C4-2B (cell line): Measurements from ENCODE around the gene GPR108.
"Not testable (repeated sequence)": the region's sequence is repeated elsewhere in the genome, so short reads cannot be mapped to it uniquely, and the experiment has no call there.

ENCODE experiments used
- H3K27ac ChIP-seq: fragments of 450-650 bp; 2 replicates; pipeline ENCODE4 v1.5.1; 2017
- CTCF ChIP-seq: fragments of 450-650 bp; conservative IDR thresholded peaks from 2 replicates; pipeline ENCODE4 v1.5.1; 2017; ENCODE audit warnings: mild to moderate bottlenecking
- ZFX ChIP-seq: fragments of 450-650 bp; IDR thresholded peaks from 2 replicates; pipeline ENCODE4 v1.6.1; 2017

Gene GPR108

GRCh38 chr19:6711605-6712004, 25.8 kb downstream of the GPR108 start:
- TF ChIP-seq CTCF (no peak), ZFX (no peak)
- no peak overlapping the region for H3K27ac ChIP-seq

GRCh38 chr19:6711078-6711361, 26.4 kb downstream of the GPR108 start:
- H3K27ac ChIP-seq = no peak overlapping the region
- no peak for TF ChIP-seq ZFX
- TF ChIP-seq CTCF = no peak; the same call in 1 of the 2 replicates

- no peak overlapping the region for H3K27ac ChIP-seq
- TF ChIP-seq CTCF = no peak; the same call in 1 of the 2 replicates
- TF ChIP-seq ZFX = no peak
Measured at GRCh38 chr19:6710273-6711077, 26.9 kb downstream of the GPR108 start.

- no peak for TF ChIP-seq ZFX
- TF ChIP-seq CTCF = no peak
Measured at GRCh38 chr19:6709549-6709948, 27.8 kb downstream of the GPR108 start.

GRCh38 chr19:6708913-6709312, 28.5 kb downstream of the GPR108 start:
- H3K27ac ChIP-seq = not testable (repeated sequence)

More at GRCh38 chr19:6709549-6709948, 27.8 kb downstream of the GPR108 start:
- no peak overlapping the region for H3K27ac ChIP-seq

GRCh38 chr19:6708346-6708745, 29.0 kb downstream of the GPR108 start:
- TF ChIP-seq CTCF (no peak), ZFX (no peak)
- no peak overlapping the region for H3K27ac ChIP-seq

GRCh38 chr19:6707658-6708018, 29.7 kb downstream of the GPR108 start:
- TF ChIP-seq CTCF = no peak
- TF ChIP-seq ZFX = no peak
- no peak overlapping the region for H3K27ac ChIP-seq

- TF ChIP-seq CTCF (no peak), ZFX (no peak)
- no peak overlapping the region for H3K27ac ChIP-seq
Measured at GRCh38 chr19:6707011-6707657, 30.2 kb downstream of the GPR108 start.
